Stimulated activated CD4-positive, alpha-beta T cell treated with anti-CD3 and anti-CD28 coated beads, Interleukin-2, amount 100 ng/mL, for 24 hours (primary cell): ENCODE measurements around the gene SNCB.
"Not testable (repeated sequence)": the region's sequence is repeated elsewhere in the genome, so short reads cannot be mapped to it uniquely, and the experiment has no call there.

ENCODE experiments used
- DNase-seq, 2 donors: peaks; one replicate each; pipeline ENCODE4 v3.0.0-alpha.2; 2020

SNCB gene

GRCh38 chr5:176596689-176597416, 33.5 kb downstream of the SNCB start:
- peak; percentile 63 to 74 for DNase-seq

GRCh38 chr5:176596069-176596644, 34.2 kb downstream of the SNCB start:
- DNase-seq = no peak

- DNase-seq = no peak
Measured at GRCh38 chr5:176595386-176595943, 34.9 kb downstream of the SNCB start.

DNA sequence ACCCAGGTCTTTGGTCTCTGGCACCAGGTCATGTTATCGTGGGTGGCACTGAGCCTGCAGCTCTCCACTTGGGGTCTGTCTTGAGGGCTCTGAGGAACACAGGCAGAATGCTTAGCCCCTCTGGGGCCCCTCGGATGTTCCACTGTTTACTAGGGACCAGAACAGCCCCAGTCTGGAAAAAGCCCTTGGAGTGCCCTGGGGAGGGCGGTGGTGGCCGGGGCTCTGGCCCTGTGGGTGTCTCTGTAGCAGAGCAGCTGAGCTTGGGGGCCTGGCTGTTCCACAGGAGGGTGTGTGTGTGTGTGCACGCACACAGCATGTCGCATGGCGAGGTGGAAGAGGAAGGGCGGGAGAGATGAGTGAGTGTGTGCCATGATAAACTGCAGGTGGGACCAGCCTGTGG, 35.8 kb downstream of the SNCB start:
- no peak for DNase-seq

- no peak for DNase-seq
Measured at GRCh38 chr5:176593273-176593869, 37.0 kb downstream of the SNCB start.

GRCh38 chr5:176592573-176592972, 37.8 kb downstream of the SNCB start:
- no peak for DNase-seq

- not testable (repeated sequence) for DNase-seq
Measured at GRCh38 chr5:176591667-176592066, 38.7 kb downstream of the SNCB start.

- no peak for DNase-seq
Measured at GRCh38 chr5:176590035-176590717, 40.2 kb downstream of the SNCB start.

DNA sequence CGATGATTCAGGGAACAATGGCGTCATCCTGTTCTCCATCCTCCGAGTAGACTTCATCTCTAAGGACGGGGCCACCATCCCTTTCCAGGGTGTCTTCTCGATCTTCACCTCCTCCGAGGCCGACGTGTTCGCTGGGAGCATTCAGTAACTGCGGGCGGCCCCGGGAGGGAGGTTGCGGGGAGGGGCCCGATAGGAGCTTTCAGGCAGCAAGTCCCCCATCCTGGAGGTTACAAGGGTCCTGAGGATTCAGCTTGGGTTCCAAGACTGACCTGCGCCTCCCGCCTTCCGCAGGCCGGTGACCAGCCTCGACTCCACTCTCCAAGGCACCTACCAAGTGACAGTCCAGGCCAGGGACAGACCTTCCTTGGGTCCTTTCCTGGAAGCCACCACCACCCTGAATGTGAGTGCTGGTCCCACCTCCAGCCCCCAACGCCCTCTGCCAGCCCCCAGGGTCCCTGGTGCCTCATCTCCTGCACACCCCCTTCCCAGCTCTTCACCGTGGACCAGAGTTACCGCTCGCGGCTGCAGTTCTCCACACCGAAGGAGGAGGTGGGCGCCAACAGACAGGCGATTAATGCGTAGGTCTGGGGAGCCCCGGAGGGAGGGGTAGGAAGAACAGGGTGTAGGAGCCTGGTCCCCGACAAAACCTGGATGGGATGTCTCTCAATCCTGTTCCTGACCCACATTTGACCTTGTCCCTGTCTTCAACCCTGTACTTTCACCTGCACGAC, 41.1 kb downstream of the SNCB start:
- no peak for DNase-seq

- DNase-seq = no peak
Measured at GRCh38 chr5:176588297-176588696, 42.0 kb downstream of the SNCB start.

DNA sequence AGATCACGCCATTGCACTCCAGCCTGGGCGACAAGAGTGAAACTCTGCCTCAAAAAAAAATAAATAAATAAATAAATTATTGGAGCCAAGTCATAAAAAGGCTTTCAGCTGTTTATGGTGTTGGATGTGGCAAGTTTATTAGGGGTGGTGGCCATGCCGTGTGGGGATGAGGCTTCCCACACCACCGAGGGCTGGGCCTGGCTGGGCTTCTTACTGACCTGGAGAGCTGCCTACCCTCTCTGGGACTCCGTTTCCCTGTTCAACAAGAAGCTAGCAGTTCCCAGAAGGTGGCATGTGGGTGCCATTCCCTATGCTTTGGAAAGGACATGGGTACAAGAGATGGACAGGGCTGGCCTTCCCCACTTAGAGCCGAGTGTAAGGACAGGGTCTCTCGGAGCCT, 42.9 kb downstream of the SNCB start:
- DNase-seq = no peak

GRCh38 chr5:176583076-176583475, 47.3 kb downstream of the SNCB start:
- DNase-seq = no peak

- no peak for DNase-seq
Measured at GRCh38 chr5:176581361-176581760, 49.0 kb downstream of the SNCB start.

GRCh38 chr5:176579323-176579722, 51.0 kb downstream of the SNCB start:
- DNase-seq = no peak

DNA sequence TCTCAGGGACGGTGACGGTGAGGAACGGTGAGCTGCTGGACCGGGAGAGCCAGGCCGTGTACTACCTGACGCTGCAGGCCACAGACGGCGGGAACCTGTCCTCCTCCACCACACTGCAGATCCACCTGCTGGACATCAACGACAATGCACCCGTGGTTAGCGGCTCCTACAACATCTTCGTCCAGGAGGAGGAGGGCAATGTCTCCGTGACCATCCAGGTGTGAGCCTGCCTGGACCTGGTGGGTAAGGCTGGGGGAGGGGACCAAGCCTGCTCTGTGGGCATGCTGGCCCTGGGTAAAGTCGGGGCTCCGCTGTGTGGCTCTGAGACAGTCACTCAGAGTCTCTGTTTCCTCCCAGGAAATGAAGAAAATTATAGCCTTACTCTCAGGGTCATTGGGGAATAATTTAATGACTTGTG, 51.9 kb downstream of the SNCB start:
- DNase-seq = peak; percentile 38 to 44

DNA sequence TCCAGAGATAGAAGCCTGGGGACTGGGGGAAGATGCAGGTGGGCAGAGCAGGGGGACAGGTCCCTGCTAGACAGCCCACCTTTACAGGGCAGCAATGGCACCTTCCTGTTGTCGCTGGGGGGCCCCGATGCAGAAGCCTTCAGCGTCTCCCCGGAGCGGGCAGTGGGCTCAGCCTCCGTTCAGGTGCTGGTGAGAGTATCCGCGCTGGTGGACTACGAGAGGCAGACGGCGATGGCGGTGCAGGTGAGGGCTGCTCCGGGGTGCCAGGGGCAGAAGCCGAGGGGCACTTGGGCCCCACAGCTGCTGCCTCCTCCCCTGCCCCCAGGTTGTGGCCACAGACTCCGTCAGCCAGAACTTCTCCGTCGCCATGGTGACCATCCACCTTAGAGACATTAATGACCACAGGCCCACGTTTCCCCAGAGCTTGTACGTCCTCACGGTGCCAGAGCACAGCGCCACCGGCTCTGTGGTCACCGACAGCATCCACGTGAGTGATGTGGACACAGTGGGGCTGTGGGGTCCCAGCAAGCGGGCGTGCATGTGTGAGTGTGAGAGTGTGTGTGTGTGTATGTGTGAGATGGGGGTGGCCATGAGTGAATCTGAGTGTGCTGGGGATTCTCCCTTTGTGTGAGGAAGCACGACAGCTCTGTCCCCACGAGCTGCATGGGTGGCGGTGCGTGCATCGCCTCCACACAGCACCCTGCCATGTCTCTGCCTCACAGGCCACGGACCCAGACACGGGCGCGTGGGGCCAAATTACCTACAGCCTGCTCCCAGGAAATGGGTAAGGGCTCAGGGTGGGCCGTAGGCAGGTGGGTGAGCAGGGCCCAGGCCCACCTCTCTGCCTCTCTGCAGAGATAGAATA, 52.8 kb downstream of the SNCB start:
- DNase-seq = no peak

DNA sequence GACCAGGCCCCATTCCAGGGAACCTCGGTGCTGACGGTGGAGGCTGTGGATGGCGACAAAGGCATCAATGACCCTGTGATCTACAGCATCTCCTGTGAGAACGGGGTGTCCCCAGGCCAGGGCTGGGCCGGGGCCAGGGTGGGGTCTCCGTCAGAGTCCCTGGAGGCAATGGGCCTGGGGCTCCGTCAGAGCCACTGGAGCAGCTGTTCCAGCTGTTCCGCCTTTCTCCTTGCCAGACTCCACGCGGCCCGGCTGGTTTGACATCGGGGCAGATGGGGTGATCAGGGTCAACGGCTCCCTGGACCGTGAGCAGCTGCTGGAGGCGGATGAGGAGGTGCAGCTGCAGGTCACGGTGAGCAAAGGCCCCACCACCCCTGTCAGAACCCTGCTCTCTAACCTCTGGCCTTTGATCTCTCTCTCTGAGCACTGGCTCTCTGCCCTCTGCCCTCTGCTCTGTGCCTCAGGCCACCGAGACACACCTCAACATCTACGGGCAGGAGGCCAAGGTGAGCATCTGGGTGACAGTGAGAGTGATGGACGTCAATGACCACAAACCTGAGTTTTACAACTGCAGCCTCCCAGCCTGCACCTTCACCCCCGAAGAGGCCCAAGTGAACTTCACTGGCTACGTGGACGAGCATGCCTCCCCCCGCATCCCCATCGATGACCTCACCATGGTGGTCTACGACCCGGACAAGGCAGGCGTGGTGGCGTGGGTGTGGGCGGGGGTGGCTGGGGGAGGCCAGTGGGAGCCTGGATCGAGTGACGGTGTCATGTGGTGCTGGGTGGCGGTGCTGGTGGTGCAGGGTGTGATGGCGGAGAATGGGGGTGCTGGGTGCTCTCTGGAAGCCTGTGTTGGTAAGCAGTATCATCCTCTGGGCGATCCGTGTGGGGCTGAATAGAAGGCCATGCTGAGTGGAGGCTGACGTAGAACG, 54.6 kb downstream of the SNCB start:
- DNase-seq = no peak

GRCh38 chr5:176575066-176575465, 55.3 kb downstream of the SNCB start:
- DNase-seq = no peak

DNA sequence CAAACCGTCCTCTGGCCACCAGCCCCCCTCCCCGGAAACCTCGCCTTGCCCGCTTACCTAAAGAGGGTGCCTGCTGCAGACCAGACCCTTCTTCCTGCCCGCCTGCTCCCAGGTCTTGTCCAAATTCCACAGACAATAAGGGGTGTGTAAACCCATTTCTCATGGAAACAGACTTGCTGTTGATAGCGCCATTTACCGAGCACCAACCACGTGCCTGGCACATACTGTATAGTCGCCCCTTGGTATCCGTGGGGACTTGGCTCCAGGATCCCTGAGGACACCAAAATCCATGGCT, 56.1 kb downstream of the SNCB start:
- DNase-seq = no peak

DNA sequence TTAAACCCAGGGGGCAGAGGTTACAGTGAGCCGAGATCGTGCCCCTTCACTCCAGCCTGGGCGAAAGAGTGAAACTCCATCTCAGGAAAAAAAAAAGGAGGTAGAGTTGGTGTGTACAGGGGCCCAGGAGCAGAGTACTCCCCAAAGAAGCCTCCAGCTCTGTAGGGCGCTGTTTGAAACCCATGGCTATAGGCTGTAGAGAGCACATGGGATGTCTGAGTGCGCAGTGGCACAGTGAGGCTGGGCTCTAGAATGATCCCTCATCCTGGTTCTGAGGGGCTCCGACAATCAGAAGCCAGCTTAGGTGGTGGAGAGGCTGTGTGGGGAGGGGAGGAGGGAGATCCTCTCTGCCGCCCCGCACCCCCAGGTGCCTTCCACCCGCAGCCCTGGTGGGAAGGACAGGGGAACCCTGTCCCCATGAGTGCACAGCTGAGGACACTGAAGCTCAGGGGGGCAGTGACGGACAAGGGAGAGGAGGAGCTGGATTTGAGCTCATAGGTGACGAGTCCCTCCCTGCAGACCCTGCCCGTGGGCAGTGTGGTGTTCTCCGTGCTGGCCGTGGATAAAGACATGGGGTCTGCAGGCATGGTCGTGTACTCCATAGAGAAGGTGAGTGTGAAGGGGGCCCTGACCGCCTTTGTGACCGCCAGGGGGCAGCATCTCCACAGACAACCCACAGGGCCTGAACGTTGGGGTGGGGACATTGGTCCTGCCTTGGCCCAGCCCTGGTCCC, 56.6 kb downstream of the SNCB start:
- peak; percentile 87 for DNase-seq
